Tibial nerve (tissue), 4 donors: Measurements from ENCODE around the gene BCL7C. TPM values are rescaled to one million over a fixed set of nuclear protein-coding genes. Genes with fewer than 3 reads are reported as not detected.

Experiments used
- DNase-seq, 2 donors: peaks; one replicate each; pipeline ENCODE4 v3.0.0-alpha.2; 2019; ENCODE audit warnings: low spot score in 2 of 2
- H3K27ac ChIP-seq, 4 donors: fragments of 200-600 bp; sonication (generic) in 3 of 4; one replicate each; pipeline ENCODE4 v1.5.1; 2017 to 2019; ENCODE audit warnings: mild to moderate bottlenecking in 1 of 4
- H3K27me3 ChIP-seq, 2 donors: fragments of 200-600 bp; sonication (generic) in 1 of 2; one replicate each; pipeline versions ENCODE4 v1.5.1 to v1.6.0; 2017 to 2019
- H3K36me3 ChIP-seq, 3 donors: fragments of 200-600 bp; sonication (generic); one replicate each; pipeline ENCODE4 v1.5.1; 2018 to 2019
- H3K4me1 ChIP-seq, 4 donors: fragments of 200-600 bp; sonication (generic) in 3 of 4; one replicate each; pipeline ENCODE4 v1.5.1; 2017 to 2019
- H3K4me3 ChIP-seq, 4 donors: fragments of 200-600 bp; sonication (generic) in 3 of 4; one replicate each; pipeline ENCODE4 v1.5.1; 2017 to 2019; ENCODE audit warnings: mild to moderate bottlenecking in 1 of 4, moderate library complexity in 1 of 4
- H3K9me3 ChIP-seq, 4 donors: fragments of 200-600 bp; sonication (generic) in 3 of 4; one replicate each; pipeline ENCODE4 v1.5.1; 2017 to 2019
- EP300 ChIP-seq, 2 donors: sonication (generic); formaldehyde crosslinking; IDR thresholded peaks; one replicate each; pipeline ENCODE4 v1.6.1; 2017; ENCODE audit warnings: antibody characterized with exemption in 2 of 2, mild to moderate bottlenecking in 1 of 2
- POLR2A ChIP-seq, 2 donors: fragments of 450-650 bp; IDR thresholded peaks; one replicate each; pipeline ENCODE4 v1.6.1; 2017; ENCODE audit warnings: antibody characterized with exemption in 2 of 2, mild to moderate bottlenecking in 2 of 2, moderate library complexity in 2 of 2
- WGBS, 2 donors: methylation state at CpG; one replicate each; pipeline ENCODE4 v1.1.5; 2018; 5-methylcytosine and 5-hydroxymethylcytosine counted together
- total RNA-seq, 4 donors: library from RNA; depleted of rRNA; stranded (reverse); fragments of >200 nt; gene quantifications; one replicate each; pipeline ENCODE4 v1.1.0, GENCODE V29; 2016
- TF ChIP-seq, protein P1 (sequence below), 5 experiments: fragments of 200-600 bp in 3 of 5; fragments of 450-650 bp in 2 of 5; sonication (generic) in 3 of 5; IDR thresholded peaks; one replicate each; pipeline ENCODE4 v1.5.1; 2016 to 2019; ENCODE audit warnings: antibody characterized with exemption in 5 of 5, mild to moderate bottlenecking in 3 of 5, moderate library complexity in 2 of 5

The BCL7C gene
- total RNA-seq, 4 donors from 2014 or later: 42.9 to 54.0 (median 48.2) TPM

- no peak overlapping the region for H3K4me3 ChIP-seq
- TF ChIP-seq, protein P1, sequence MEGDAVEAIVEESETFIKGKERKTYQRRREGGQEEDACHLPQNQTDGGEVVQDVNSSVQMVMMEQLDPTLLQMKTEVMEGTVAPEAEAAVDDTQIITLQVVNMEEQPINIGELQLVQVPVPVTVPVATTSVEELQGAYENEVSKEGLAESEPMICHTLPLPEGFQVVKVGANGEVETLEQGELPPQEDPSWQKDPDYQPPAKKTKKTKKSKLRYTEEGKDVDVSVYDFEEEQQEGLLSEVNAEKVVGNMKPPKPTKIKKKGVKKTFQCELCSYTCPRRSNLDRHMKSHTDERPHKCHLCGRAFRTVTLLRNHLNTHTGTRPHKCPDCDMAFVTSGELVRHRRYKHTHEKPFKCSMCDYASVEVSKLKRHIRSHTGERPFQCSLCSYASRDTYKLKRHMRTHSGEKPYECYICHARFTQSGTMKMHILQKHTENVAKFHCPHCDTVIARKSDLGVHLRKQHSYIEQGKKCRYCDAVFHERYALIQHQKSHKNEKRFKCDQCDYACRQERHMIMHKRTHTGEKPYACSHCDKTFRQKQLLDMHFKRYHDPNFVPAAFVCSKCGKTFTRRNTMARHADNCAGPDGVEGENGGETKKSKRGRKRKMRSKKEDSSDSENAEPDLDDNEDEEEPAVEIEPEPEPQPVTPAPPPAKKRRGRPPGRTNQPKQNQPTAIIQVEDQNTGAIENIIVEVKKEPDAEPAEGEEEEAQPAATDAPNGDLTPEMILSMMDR (IDR thresholded peaks at IDR 0.05): no peak
- TF ChIP-seq POLR2A (IDR thresholded peaks at IDR 0.05) (peak in 1 of 2 donors; percentile 7), EP300 (IDR thresholded peaks at IDR 0.05) (peak in 1 of 2 donors; percentile 45)
- no peaks in the 10 kb centered on the region for H3K27me3 ChIP-seq
- 69 to 81% methylated on average over 4 of the region's 4 CpGs for WGBS, 2 donors
- DNase-seq: no peak
- H3K4me1 ChIP-seq: peaks cover 0 to 33% (median 10%) of the 10 kb centered on the region in 4 donors
- H3K27ac ChIP-seq: peak overlapping the region in 3 of 4 donors; percentile 21 to 92 (median 87)
- no peaks in the 10 kb centered on the region for H3K36me3 ChIP-seq
- H3K9me3 ChIP-seq: no peaks in the 10 kb centered on the region
Measured at GRCh38 chr16:30903596-30903995, 9.7 kb upstream of the BCL7C start.

GRCh38 chr16:30903002-30903401, 9.1 kb upstream of the BCL7C start:
- no peak for DNase-seq
- H3K36me3 ChIP-seq: no peaks in the 10 kb centered on the region
- 81 to 87% methylated on average over 4 of the region's 4 CpGs for WGBS, 2 donors
- H3K4me3 ChIP-seq: peak overlapping the region in 1 of 4 donors; percentile 60
- no peaks in the 10 kb centered on the region for H3K27me3 ChIP-seq
- peaks cover 0 to 33% (median 10%) of the 10 kb centered on the region in 4 donors for H3K4me1 ChIP-seq
- no peak for TF ChIP-seq EP300 (IDR thresholded peaks at IDR 0.05)
- TF ChIP-seq POLR2A (IDR thresholded peaks at IDR 0.05): no peak
- TF ChIP-seq, protein P1 (IDR thresholded peaks at IDR 0.05): no peak
- peak overlapping the region in 3 of 4 donors; percentile 87 to 92 (median 88) for H3K27ac ChIP-seq
- no peaks in the 10 kb centered on the region for H3K9me3 ChIP-seq

- H3K36me3 ChIP-seq: no peaks in the 10 kb centered on the region
- no peaks in the 10 kb centered on the region for H3K9me3 ChIP-seq
- WGBS, 2 donors: 18 to 22% methylated on average over 39 to 52 of the region's 99 CpGs
- no peaks in the 10 kb centered on the region for H3K27me3 ChIP-seq
- DNase-seq: peak in 1 of 2 donors; percentile 32
- H3K4me1 ChIP-seq: peaks cover 0 to 37% (median 11%) of the 10 kb centered on the region in 4 donors
- peak overlapping the region; percentile 27 to 61 (median 54) for H3K4me3 ChIP-seq
- TF ChIP-seq, protein P1 (IDR thresholded peaks at IDR 0.05): peak in 4 of 5 experiments; percentile 40 to 89 (median 82)
- TF ChIP-seq POLR2A (IDR thresholded peaks at IDR 0.05) (peak in 1 of 2 donors; percentile 4), EP300 (IDR thresholded peaks at IDR 0.05) (no peak)
- peak overlapping the region; percentile 87 to 92 (median 89) for H3K27ac ChIP-seq
Measured at GRCh38 chr16:30902029-30902972, 8.4 kb upstream of the BCL7C start.

DNA sequence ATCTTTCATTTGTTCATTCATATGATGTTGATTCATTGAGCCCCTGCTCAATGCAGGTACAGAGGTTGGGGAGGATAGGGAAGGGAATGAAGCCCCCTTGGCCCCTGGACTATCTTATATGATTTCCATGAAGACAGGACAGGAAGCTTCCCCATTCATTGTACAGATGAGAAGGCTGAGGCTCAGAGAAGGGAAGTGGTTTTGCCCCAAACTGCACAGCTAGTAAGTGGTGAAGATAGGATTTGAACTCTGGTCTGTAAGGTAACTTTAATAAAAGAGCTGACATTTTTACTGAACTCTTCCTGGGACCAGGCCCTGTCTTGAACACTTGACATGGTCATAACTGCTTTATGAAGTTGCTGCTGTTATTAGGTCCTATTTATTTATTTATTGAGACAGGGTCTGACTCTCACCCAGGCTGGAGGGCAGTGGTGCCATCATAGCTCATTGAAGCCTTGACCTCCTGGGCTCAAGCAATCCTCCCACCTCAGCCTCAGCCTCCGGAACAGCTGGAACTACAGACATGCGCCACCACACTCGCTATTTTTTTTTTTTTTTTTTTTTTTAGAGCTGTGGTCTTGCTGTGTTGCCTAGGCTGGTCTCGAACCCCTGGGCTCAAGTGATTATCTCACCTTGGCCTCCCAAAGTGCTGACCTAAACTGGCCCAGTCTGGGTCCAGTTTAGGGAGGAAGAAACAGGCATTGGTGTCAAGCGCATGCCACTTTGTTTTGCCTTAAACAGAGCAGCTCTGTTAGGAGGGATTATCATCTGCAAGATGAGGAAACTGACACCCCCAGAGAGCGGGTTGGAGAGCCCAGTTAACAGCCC, 7.5 kb upstream of the BCL7C start:
- WGBS, 2 donors: 6 to 14% methylated on average over 6 of the region's 6 CpGs
- no peaks in the 10 kb centered on the region for H3K27me3 ChIP-seq
- H3K27ac ChIP-seq: peak overlapping the region; percentile 79 to 92 (median 88)
- H3K4me1 ChIP-seq: peaks cover 0 to 45% (median 12%) of the 10 kb centered on the region in 4 donors
- TF ChIP-seq POLR2A (IDR thresholded peaks at IDR 0.05) (no peak), EP300 (IDR thresholded peaks at IDR 0.05) (no peak)
- TF ChIP-seq, protein P1 (IDR thresholded peaks at IDR 0.05): no peak
- peak overlapping the region; percentile 25 to 60 (median 49) for H3K4me3 ChIP-seq
- DNase-seq: no peak
- H3K36me3 ChIP-seq: no peaks in the 10 kb centered on the region
- H3K9me3 ChIP-seq: no peaks in the 10 kb centered on the region
